Measurements from ENCODE around the gene MYH15.

DNA sequence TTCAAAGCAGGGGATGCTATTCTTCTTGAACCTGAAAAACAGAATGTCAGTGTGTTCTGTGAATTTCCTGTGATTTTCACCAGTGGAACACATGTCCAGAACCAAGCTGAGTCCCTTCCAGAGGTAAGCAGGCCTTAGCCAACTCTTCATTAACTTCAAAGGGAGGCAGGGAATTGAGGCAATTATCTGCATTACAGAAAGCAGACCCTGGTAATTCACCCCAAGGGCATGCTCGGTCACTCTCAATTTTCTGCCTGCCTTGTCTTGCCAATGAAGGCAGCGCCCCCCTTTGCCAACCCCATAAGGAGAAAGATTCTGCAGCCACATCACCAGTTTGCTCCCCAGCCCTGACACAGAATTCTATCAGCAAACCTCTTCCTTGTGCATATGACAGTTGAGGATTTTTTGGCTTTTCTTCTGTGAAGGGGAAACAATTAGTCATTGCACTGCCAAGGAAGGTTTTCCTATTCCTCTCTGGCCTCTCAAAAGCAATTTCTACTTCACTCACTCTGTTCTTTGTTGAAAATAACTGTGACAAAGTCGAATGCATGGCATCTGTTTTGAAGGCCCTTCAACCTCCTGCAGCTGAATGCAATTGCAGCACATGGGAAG is 128.8 kb downstream of the MYH15 start:
- TF ChIP-seq, protein P1, sequence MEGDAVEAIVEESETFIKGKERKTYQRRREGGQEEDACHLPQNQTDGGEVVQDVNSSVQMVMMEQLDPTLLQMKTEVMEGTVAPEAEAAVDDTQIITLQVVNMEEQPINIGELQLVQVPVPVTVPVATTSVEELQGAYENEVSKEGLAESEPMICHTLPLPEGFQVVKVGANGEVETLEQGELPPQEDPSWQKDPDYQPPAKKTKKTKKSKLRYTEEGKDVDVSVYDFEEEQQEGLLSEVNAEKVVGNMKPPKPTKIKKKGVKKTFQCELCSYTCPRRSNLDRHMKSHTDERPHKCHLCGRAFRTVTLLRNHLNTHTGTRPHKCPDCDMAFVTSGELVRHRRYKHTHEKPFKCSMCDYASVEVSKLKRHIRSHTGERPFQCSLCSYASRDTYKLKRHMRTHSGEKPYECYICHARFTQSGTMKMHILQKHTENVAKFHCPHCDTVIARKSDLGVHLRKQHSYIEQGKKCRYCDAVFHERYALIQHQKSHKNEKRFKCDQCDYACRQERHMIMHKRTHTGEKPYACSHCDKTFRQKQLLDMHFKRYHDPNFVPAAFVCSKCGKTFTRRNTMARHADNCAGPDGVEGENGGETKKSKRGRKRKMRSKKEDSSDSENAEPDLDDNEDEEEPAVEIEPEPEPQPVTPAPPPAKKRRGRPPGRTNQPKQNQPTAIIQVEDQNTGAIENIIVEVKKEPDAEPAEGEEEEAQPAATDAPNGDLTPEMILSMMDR (IDR thresholded peaks at IDR 0.05), result no peak
- TF ChIP-seq POLR2AphosphoS5 (IDR thresholded peaks at IDR 0.05), result no peak
